ENCODE data around the gene TRIM2.
A peak's percentile ranks its signal among the peaks of the same experiment; 100 is the strongest.

TRIM2 gene

GRCh38 chr4:153335665-153336064 lies 131.4 kb downstream of the TRIM2 start:
- Histone ChIP-seq H4K20me1 (ENCODE audit: control insufficient read depth, insufficient read depth, low read depth, low read length) (no peaks in the 10 kb centered on the region), H3K9me3 (ENCODE audit: control insufficient read depth, insufficient read depth, low read length) (no peaks in the 10 kb centered on the region), H3K36me3 (ENCODE audit: control insufficient read depth, low read length) (no peaks in the 10 kb centered on the region; the same call in 1 of the 2 replicates), H3K4me3 (ENCODE audit: low read length) (no peak overlapping the region), H3K27me3 (ENCODE audit: control insufficient read depth, low read length) (no peaks in the 10 kb centered on the region), H3K9me2 (replicated peaks; ENCODE audit: control insufficient read depth, low read length) (no peaks in the 10 kb centered on the region), H3K4me2 (ENCODE audit: low read length) (no peak overlapping the region), H3F3A (ENCODE audit: control insufficient read depth, insufficient read depth) (0 out of 2 replicates have a peak, but pooled peaks cover 2% of the 10 kb centered on the region), H3K79me2 (ENCODE audit: control insufficient read depth, low read length) (peaks cover 15% of the 10 kb centered on the region), H3K4me1 (ENCODE audit: control insufficient read depth, low read length) (peaks cover 28% of the 10 kb centered on the region), H3K27ac (ENCODE audit: low read depth, low read length) (no peak overlapping the region)
- TF ChIP-seq CTCF (IDR thresholded peaks at IDR 0.05; ENCODE audit: low read depth, low read length, poor library complexity, severe bottlenecking) (no peak), EZH2phosphoT487 (IDR thresholded peaks at IDR 0.05; ENCODE audit: borderline replicate concordance, low read length) (no peak)

- Histone ChIP-seq H3K9me3 (ENCODE audit: control insufficient read depth, insufficient read depth, low read length) (no peaks in the 10 kb centered on the region), H3K4me3 (ENCODE audit: low read length) (no peak overlapping the region), H3F3A (ENCODE audit: control insufficient read depth, insufficient read depth) (peaks cover 3% of the 10 kb centered on the region), H3K27me3 (ENCODE audit: control insufficient read depth, low read length) (no peaks in the 10 kb centered on the region), H3K9me2 (replicated peaks; ENCODE audit: control insufficient read depth, low read length) (no peaks in the 10 kb centered on the region), H3K4me2 (ENCODE audit: low read length) (peak overlapping the region; percentile 0), H3K4me1 (ENCODE audit: control insufficient read depth, low read length) (peaks cover 48% of the 10 kb centered on the region), H3K27ac (ENCODE audit: low read depth, low read length) (no peak overlapping the region), H3K79me2 (ENCODE audit: control insufficient read depth, low read length) (peaks cover 34% of the 10 kb centered on the region), H3K36me3 (ENCODE audit: control insufficient read depth, low read length) (no peaks in the 10 kb centered on the region; the same call in 1 of the 2 replicates), H4K20me1 (ENCODE audit: control insufficient read depth, insufficient read depth, low read depth, low read length) (no peaks in the 10 kb centered on the region)
- TF ChIP-seq EZH2phosphoT487 (IDR thresholded peaks at IDR 0.05; ENCODE audit: borderline replicate concordance, low read length): no peak
- no peak for TF ChIP-seq CTCF (IDR thresholded peaks at IDR 0.05; ENCODE audit: low read depth, low read length, poor library complexity, severe bottlenecking)
These were observed 133.4 kb downstream of the TRIM2 start for GRCh38 chr4:153337686-153338085.

- H3K4me3 ChIP-seq (ENCODE audit: low read length): peak overlapping the region; percentile 74
- H3K27me3 ChIP-seq (ENCODE audit: control insufficient read depth, low read length): no peaks in the 10 kb centered on the region
- H3K9me3 ChIP-seq (ENCODE audit: control insufficient read depth, insufficient read depth, low read length): no peaks in the 10 kb centered on the region
- H3K36me3 ChIP-seq (ENCODE audit: control insufficient read depth, low read length): peaks cover 17% of the 10 kb centered on the region
- TF ChIP-seq EZH2phosphoT487 (IDR thresholded peaks at IDR 0.05; ENCODE audit: borderline replicate concordance, low read length) (no peak), CTCF (IDR thresholded peaks at IDR 0.05; ENCODE audit: low read depth, low read length, poor library complexity, severe bottlenecking) (no peak)
- H3K4me1 ChIP-seq (ENCODE audit: control insufficient read depth, low read length): peaks cover 77% of the 10 kb centered on the region
- peaks cover 27% of the 10 kb centered on the region for H3F3A ChIP-seq (ENCODE audit: control insufficient read depth, insufficient read depth)
- no peaks in the 10 kb centered on the region for H4K20me1 ChIP-seq (ENCODE audit: control insufficient read depth, insufficient read depth, low read depth, low read length)
- H3K79me2 ChIP-seq (ENCODE audit: control insufficient read depth, low read length): peaks cover 56% of the 10 kb centered on the region
- peak overlapping the region; percentile 93 for H3K4me2 ChIP-seq (ENCODE audit: low read length)
- H3K9me2 ChIP-seq (replicated peaks; ENCODE audit: control insufficient read depth, low read length): no peaks in the 10 kb centered on the region
- peak overlapping the region; percentile 100 for H3K27ac ChIP-seq (ENCODE audit: low read depth, low read length)
These were observed 137.4 kb downstream of the TRIM2 start for GRCh38 chr4:153341575-153342090.

Data from DOHH2 (cell line).